Testis (tissue), 2 donors: ENCODE results near the gene TBPL1.

ENCODE experiments used
- CTCF ChIP-seq, 3 experiments: fragments of 450-650 bp in 2 of 3; fragments of 200-600 bp in 1 of 3; sonication (generic) in 1 of 3; IDR thresholded peaks; one replicate each; pipeline ENCODE4 v1.5.1; 2016 to 2019; ENCODE audit warnings: antibody characterized with exemption in 3 of 3, mild to moderate bottlenecking in 2 of 3, moderate library complexity in 1 of 3
- POLR2A ChIP-seq: fragments of 450-650 bp; IDR thresholded peaks from one replicate; pipeline ENCODE4 v1.6.1; 2017; ENCODE audit warnings: antibody characterized with exemption, mild to moderate bottlenecking, moderate library complexity

- no peak for TF ChIP-seq CTCF (IDR thresholded peaks at IDR 0.05)
- no peak for TF ChIP-seq POLR2A
Measured at GRCh38 chr6:133990321-133990720, 37.3 kb downstream of the TBPL1 start.
